Lung (tissue), 12 donors: ENCODE results near the gene GATB. TPM values are rescaled to one million over a fixed set of nuclear protein-coding genes. Genes with fewer than 3 reads are reported as not detected.

Experiments
- ATAC-seq: fragments of 200-7000 bp; cut with Tn5 transposase; one replicate; pipeline ENCODE4 v1.9.1; 2020; ENCODE audit warnings: moderate number of reproducible peaks; ENCODE audit not compliant: insufficient read depth, low FRiP score
- DNase-seq, 3 donors: peaks; one replicate each; pipeline ENCODE4 v3.0.0-alpha.2; 2013 to 2017
- H3K27ac ChIP-seq, 2 donors: one replicate each; pipeline ENCODE4 v1.5.1; 2013; ENCODE audit warnings: mild to moderate bottlenecking in 2 of 2, moderate library complexity in 2 of 2, control low read depth in 1 of 2, inconsistent platforms in 1 of 2, low read depth in 1 of 2, low read length in 1 of 2
- H3K27me3 ChIP-seq, 3 donors: one replicate each; pipeline ENCODE4 v1.5.1; 2013; ENCODE audit warnings: low read length in 2 of 3; ENCODE audit not compliant: control insufficient read depth in 3 of 3, insufficient read depth in 3 of 3
- H3K36me3 ChIP-seq, 4 donors: one replicate each; pipeline ENCODE4 v1.5.1; 2013; ENCODE audit warnings: low read length in 4 of 4, mild to moderate bottlenecking in 1 of 4, moderate library complexity in 1 of 4; ENCODE audit not compliant: control insufficient read depth in 4 of 4, insufficient read depth in 4 of 4
- H3K4me1 ChIP-seq, 5 donors: one replicate each; pipeline ENCODE4 v1.5.1; 2013; ENCODE audit warnings: low read length in 5 of 5, mild to moderate bottlenecking in 2 of 5, moderate library complexity in 1 of 5; ENCODE audit not compliant: control insufficient read depth in 5 of 5, insufficient read depth in 5 of 5
- H3K4me3 ChIP-seq: one replicate; pipeline ENCODE4 v1.5.1; 2013; ENCODE audit warnings: mild to moderate bottlenecking, control low read depth, moderate library complexity
- H3K9ac ChIP-seq, 2 donors: one replicate each; pipeline ENCODE4 v1.5.1; 2013; ENCODE audit warnings: low read length in 2 of 2, control low read depth in 1 of 2; ENCODE audit not compliant: insufficient read depth in 1 of 2
- H3K9me3 ChIP-seq, 4 donors: one replicate each; pipeline ENCODE4 v1.5.1; 2013; ENCODE audit warnings: low read length in 3 of 4, mild to moderate bottlenecking in 1 of 4, moderate library complexity in 1 of 4; ENCODE audit not compliant: control insufficient read depth in 4 of 4, insufficient read depth in 3 of 4
- WGBS, 2 donors: extraction: QIAGEN DNeasy Blood & Tissue Kit; methylation state at CpG; one replicate each; pipeline ENCODE4 v1.1.7; 2013; 5-methylcytosine and 5-hydroxymethylcytosine counted together
- polyA plus RNA-seq, 2 donors: library from polyadenylated mRNA; stranded (reverse); fragments of 200-250 nt; gene quantifications; one replicate each; pipeline ENCODE4 v1.2.1, GENCODE V29; 2013
- total RNA-seq, 2 donors: library from RNA; depleted of rRNA in 1 of 2; stranded (reverse); fragments of >200 nt in 1 of 2; gene quantifications; one replicate each; pipeline ENCODE4 v1.2.1, GENCODE V29; 2014 to 2021
- TF ChIP-seq, protein P1 (sequence below): IDR thresholded peaks from 2 replicates; pipeline ENCODE4 v1.5.1; 2012; ENCODE audit warnings: mild to moderate bottlenecking; ENCODE audit errors: control extremely low read depth, extremely low read depth
- donor health status: control.
- donor health status: control.
- donor health status: Bipolar disorder and iron deficiency.
- donor health status: healthy.
- donor health status: DM: yes; HTN: yes; CAD: no.

The GATB gene
- total and polyA plus RNA-seq, 4 donors: 11.0 to 18.4 (median 15.6) TPM

DNA sequence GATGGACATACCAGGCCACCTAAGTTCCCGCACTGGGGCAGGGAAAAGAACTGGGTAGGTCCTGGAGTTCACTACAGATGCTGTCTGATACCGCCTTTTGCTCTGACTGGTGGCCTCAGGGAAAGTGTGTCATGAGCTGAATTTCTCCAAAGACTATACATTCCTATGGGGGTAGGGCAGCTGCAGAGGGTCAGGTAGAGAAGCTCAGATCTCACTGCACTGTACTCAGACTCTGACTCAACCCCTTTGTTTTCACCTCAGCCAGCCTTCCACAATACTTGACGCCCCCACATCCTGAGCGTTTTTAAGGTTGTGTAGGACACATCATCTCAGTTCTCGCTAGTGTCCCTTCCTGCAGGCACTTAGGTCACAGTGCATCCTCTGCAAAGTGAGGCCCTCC is 7.8 kb downstream of the GATB start:
- Histone ChIP-seq H3K9ac (no peak overlapping the region), H3K27ac (no peak overlapping the region), H3K9me3 (no peaks in the 10 kb centered on the region), H3K27me3 (no peaks in the 10 kb centered on the region), H3K4me3 (no peak overlapping the region), H3K36me3 (peaks cover 0 to 11% (median 5%) of the 10 kb centered on the region in 4 donors), H3K4me1 (no peaks in the 10 kb centered on the region)
- WGBS, 2 donors: 94% methylated on average over 5 of the region's 5 CpGs
- no peak for DNase-seq
- TF ChIP-seq, protein P1, sequence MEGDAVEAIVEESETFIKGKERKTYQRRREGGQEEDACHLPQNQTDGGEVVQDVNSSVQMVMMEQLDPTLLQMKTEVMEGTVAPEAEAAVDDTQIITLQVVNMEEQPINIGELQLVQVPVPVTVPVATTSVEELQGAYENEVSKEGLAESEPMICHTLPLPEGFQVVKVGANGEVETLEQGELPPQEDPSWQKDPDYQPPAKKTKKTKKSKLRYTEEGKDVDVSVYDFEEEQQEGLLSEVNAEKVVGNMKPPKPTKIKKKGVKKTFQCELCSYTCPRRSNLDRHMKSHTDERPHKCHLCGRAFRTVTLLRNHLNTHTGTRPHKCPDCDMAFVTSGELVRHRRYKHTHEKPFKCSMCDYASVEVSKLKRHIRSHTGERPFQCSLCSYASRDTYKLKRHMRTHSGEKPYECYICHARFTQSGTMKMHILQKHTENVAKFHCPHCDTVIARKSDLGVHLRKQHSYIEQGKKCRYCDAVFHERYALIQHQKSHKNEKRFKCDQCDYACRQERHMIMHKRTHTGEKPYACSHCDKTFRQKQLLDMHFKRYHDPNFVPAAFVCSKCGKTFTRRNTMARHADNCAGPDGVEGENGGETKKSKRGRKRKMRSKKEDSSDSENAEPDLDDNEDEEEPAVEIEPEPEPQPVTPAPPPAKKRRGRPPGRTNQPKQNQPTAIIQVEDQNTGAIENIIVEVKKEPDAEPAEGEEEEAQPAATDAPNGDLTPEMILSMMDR: no peak
- no peak for ATAC-seq

DNA sequence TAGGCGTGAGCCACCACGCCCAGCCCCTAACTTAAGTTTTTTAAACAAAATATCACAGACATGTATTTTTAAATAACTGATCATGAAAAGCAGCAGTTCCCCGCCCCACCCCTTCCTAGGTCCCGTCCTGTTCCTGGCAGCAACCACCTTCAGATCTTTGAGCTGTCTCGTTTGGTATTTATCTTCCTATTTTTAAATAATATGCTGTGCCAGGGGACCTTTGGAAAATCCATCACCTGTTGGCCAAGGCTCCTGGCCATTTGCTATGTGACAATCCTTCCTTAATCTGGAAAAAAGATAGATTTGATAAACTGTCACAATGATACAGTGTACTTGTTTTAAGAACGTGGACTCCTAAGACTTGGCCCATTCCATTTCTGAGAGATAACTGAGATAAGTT is 10.7 kb downstream of the GATB start:
- DNase-seq (no peak), ATAC-seq (no peak)
- Histone ChIP-seq H3K4me1 (peaks cover 0 to 5% (median 0%) of the 10 kb centered on the region in 5 donors), H3K9me3 (no peaks in the 10 kb centered on the region), H3K9ac (no peak overlapping the region), H3K27ac (no peak overlapping the region), H3K36me3 (peaks cover 0 to 6% (median 4%) of the 10 kb centered on the region in 4 donors), H3K4me3 (no peak overlapping the region), H3K27me3 (no peaks in the 10 kb centered on the region)
- 76 to 91% methylated on average over 6 of the region's 6 CpGs for WGBS, 2 donors
- TF ChIP-seq, protein P1: no peak

DNA sequence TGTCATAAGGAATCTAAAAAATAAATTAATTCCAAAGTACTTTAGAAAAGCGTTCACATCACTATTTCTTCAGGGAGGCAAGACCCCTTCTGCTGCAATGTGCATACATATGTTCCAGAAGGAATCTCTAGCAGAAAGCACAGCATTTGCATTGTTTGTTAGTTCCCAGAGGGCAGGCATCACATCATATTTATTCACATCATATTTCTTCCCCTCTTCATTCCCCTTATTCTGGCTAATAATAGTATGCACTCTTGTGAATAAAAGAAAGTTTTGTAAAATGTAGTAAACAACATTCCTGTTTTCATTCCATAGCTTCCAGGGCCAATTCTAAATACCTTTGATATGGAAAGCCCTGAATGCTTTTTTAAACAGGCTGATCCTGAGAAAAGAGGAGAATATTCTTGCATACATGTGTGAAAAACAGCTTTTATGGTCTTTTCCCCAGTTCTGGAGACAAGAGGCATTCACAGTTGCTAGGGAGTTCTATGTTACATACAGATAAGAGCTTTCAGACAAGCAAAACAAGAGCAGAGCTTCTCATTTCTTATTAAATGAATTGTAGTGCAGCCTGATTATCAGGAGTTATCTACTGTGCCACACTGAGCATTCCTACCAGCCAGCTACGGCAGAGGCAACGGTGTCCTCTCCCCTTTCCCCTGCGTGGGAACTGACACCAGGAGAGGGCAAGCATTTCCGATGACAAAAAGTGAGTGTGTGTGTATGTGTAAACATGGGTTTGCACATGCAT is 15.2 kb downstream of the GATB start:
- ATAC-seq: no peak
- TF ChIP-seq, protein P1: no peak
- Histone ChIP-seq H3K36me3 (peaks cover 0 to 4% (median 0%) of the 10 kb centered on the region in 4 donors), H3K27me3 (no peaks in the 10 kb centered on the region), H3K4me3 (no peak overlapping the region), H3K9ac (no peak overlapping the region), H3K9me3 (no peaks in the 10 kb centered on the region), H3K4me1 (peaks cover 0 to 7% (median 0%) of the 10 kb centered on the region in 5 donors), H3K27ac (peak overlapping the region in 1 of 2 donors; percentile 50)
- 69 to 70% methylated on average over 5 of the region's 5 CpGs for WGBS, 2 donors
- no peak for DNase-seq
